GM18520 (cell line): Measurements from ENCODE around the gene CCDC172.
"Not testable (repeated sequence)": the region's sequence is repeated elsewhere in the genome, so short reads cannot be mapped to it uniquely, and the experiment has no call there.

ENCODE experiments used
- ATAC-seq: cut with Tn5 transposase; IDR thresholded peaks from one replicate; pipeline ENCODE4 v1.9.1; 2021; ENCODE audit not compliant: unreplicated experiment

Gene CCDC172

GRCh38 chr10:116331815-116332214, 7.6 kb downstream of the CCDC172 start:
- no peak for ATAC-seq

- ATAC-seq = no peak
These were observed 12.6 kb downstream of the CCDC172 start for GRCh38 chr10:116336866-116337265.

GRCh38 chr10:116352125-116352524, 27.9 kb downstream of the CCDC172 start:
- ATAC-seq = no peak

GRCh38 chr10:116353817-116354216, 29.6 kb downstream of the CCDC172 start:
- ATAC-seq = no peak

- ATAC-seq = no peak
These were observed 31.1 kb downstream of the CCDC172 start for GRCh38 chr10:116355341-116355740.

- no peak for ATAC-seq
These were observed 32.6 kb downstream of the CCDC172 start for GRCh38 chr10:116356833-116357232.

- ATAC-seq = no peak
These were observed 40.6 kb downstream of the CCDC172 start for GRCh38 chr10:116364868-116365267.

GRCh38 chr10:116371737-116372136, 47.5 kb downstream of the CCDC172 start:
- ATAC-seq = no peak

- ATAC-seq = no peak
These were observed 58.0 kb downstream of the CCDC172 start for GRCh38 chr10:116382290-116382689.

GRCh38 chr10:116385311-116385710, 61.1 kb downstream of the CCDC172 start:
- no peak for ATAC-seq

GRCh38 chr10:116385994-116386809, 62.0 kb downstream of the CCDC172 start:
- ATAC-seq = no peak

GRCh38 chr10:116393246-116393831, 69.1 kb downstream of the CCDC172 start:
- ATAC-seq = not testable (repeated sequence)

GRCh38 chr10:116395223-116395985, 71.2 kb downstream of the CCDC172 start:
- ATAC-seq = no peak

GRCh38 chr10:116398224-116398623, 74.0 kb downstream of the CCDC172 start:
- no peak for ATAC-seq

GRCh38 chr10:116402858-116403257, 78.6 kb downstream of the CCDC172 start:
- ATAC-seq = no peak

- ATAC-seq = no peak
These were observed 79.5 kb downstream of the CCDC172 start for GRCh38 chr10:116403740-116404250.

GRCh38 chr10:116408719-116409118, 84.5 kb downstream of the CCDC172 start:
- ATAC-seq = peak; percentile 72

- no peak for ATAC-seq
These were observed 86.1 kb downstream of the CCDC172 start for GRCh38 chr10:116410351-116410750.

- no peak for ATAC-seq
These were observed 93.6 kb downstream of the CCDC172 start for GRCh38 chr10:116417821-116418220.

- no peak for ATAC-seq
These were observed 94.1 kb downstream of the CCDC172 start for GRCh38 chr10:116418389-116418788.

- ATAC-seq = no peak
These were observed 97.6 kb downstream of the CCDC172 start for GRCh38 chr10:116421815-116422214.

- ATAC-seq = no peak
These were observed 103.4 kb downstream of the CCDC172 start, which contains the start of gene PNLIPRP3 for GRCh38 chr10:116427671-116428070. PNLIPRP3 (plus strand) TSS chr10:116427847; CDS start chr10:116428013, 166 bp downstream.
